ENCODE measurements around the gene CCL4L2.
"Not testable (repeated sequence)": the region's sequence is repeated elsewhere in the genome, so short reads cannot be mapped to it uniquely, and the experiment has no call there.

Gene CCL4L2

GRCh38 chr17:36212272-36212605 is 1.4 kb downstream of the CCL4L2 start:
- TF ChIP-seq ZFX (IDR thresholded peaks at IDR 0.05) (no peak), CTCF (conservative IDR thresholded peaks at IDR 0.05) (no peak)
- H3K27ac ChIP-seq: no peak overlapping the region

DNA sequence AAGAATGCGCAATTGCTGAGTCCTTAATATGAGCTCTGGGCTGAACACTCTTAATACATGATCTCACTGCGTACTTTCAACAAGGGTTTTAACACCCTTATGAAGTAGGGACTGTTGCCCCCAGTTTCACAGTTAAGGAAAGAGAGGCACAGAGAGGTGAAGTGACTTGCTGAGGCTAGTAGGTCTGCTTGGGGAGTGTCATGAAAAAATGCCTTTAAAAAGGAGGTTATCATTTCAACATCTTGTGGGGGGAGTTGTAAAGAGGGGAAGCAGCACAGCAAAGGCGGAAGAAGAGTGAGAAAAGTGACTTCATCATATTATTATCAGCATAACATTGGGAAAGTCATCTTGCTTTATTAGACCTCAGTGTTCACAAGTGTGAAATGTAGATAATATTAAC is 2.1 kb downstream of the CCL4L2 start:
- TF ChIP-seq CTCF (conservative IDR thresholded peaks at IDR 0.05) (no peak), ZFX (IDR thresholded peaks at IDR 0.05) (no peak)
- no peak overlapping the region for H3K27ac ChIP-seq

DNA sequence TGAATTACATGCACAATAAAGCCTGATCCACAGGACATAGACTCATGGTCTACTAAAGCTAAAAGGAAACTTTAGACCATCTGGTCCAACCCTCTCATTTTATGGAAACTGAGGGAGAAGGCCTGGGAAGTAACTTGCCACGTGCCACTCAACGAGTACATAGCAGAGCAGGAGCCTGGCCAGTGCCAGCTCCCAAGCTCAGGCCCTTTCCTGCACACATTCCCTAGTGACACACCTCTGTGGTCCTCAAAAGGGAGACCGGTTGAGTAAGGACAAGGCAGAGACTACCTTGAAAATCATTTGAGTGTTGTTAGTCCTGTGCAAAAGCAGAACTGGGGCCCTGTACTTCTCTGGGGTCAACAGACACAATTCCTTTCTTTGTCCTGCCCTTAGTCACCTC is 2.8 kb downstream of the CCL4L2 start:
- no peak for TF ChIP-seq ZFX (IDR thresholded peaks at IDR 0.05)
- no peak for TF ChIP-seq CTCF (conservative IDR thresholded peaks at IDR 0.05)
- H3K27ac ChIP-seq: no peak overlapping the region

DNA sequence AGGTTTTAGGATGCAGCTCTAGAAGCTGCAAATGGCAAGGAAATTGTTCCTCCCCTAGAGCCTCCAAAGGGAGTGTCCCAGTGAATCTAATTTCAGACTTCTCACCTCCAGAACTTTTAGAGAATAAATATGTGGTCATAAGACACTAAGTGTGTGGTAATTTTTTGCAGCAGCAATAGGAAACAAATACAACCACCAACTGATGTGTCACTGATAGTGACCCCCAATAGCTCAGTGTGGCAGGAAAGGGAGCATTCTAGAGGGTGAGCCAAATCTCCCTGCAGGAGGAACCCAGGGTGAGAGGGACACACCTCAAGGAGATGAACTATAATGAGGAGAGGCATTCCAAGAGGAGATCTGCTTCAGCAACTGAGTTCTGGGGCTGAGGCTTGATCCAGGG is 4.1 kb downstream of the CCL4L2 start:
- TF ChIP-seq ZFX (IDR thresholded peaks at IDR 0.05): no peak
- TF ChIP-seq CTCF (conservative IDR thresholded peaks at IDR 0.05): no peak
- no peak overlapping the region for H3K27ac ChIP-seq

DNA sequence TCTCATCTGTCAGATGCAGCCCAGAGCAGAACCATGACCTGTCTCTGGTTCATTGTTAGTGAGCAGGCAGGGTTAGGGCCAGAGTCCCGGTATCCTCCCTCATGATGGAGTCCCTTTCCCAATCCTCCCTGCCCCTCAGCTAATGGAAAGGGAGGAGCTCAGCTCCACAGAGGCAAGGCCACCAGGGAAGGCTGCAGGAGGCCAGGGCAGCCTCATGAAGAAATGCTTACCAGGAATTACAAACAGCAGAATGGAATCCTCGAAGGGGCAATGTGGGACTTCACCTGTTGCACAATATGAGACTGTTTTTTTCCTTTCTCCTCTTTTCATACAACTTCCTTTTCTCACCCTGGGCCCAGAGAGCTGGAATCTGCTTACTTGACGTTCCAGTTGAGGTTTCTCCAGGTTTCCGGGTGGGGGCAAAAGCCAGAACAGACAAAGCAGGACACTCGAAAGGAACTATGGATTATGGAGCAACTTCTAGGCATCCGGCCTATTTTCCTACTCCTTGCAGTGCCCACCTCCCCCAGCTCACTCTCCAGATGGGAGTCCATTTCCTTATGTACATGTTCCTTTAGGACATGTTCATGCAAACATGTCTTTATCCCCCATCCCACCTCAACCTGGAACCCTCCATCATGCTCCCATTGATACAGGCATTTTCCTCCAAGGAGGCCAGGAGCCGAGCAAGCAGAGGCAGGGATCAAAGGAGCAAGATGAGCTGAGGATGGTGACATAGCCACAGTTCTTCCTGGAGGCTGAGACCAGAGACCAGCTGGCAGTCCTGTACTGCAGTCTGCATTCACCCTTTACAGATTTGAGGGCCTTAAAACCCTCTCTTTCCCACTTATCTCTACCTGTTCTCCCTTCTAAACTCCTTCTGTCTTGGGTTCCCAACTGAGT is 4.8 kb downstream of the CCL4L2 start:
- not testable (repeated sequence) for H3K27ac ChIP-seq

GRCh38 chr17:36219556-36219955 is 8.7 kb downstream of the CCL4L2 start:
- not testable (repeated sequence) for H3K27ac ChIP-seq

DNA sequence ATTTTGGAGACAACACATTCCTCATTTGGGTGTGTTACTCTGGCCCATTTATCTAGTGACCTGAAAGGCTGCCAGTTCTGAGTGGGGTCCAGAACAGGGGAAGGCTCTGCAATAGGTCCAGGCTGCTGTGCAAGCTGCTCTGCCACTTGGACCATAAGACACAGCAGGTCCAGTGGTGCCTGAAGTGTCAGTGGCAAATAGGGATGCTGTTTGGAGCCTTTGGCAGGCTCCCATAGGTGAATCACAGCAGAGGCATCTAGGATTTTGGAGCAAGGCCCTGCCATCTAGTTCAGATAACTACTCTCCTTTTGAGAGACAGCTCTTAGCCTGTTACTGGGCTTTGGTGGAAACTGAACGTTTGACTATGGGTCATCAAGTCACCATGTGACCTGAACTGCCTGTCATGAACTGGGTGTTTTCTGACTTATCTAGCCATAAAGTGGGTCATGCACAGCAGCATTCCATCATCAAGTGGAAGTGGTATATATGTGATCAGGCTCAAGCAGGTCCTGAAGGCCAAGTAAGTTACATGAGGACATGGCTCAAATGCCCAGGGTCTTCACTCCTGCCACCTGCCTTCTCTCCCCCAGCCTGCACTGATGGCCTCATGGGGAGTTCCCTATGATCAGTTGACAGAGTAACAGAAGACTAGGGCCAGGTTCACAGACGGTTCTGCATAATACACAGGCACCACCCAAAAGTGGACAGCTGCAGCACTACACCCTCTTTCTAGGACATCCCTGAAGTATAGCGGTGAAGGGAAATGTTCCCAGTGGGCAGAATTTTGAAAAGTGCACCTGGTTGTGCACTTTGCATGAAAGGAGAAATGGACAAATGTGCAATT is 10.1 kb downstream of the CCL4L2 start:
- H3K27ac ChIP-seq: not testable (repeated sequence)

- H3K27ac ChIP-seq: not testable (repeated sequence)
Measured at GRCh38 chr17:36221581-36222100, 10.8 kb downstream of the CCL4L2 start.

DNA sequence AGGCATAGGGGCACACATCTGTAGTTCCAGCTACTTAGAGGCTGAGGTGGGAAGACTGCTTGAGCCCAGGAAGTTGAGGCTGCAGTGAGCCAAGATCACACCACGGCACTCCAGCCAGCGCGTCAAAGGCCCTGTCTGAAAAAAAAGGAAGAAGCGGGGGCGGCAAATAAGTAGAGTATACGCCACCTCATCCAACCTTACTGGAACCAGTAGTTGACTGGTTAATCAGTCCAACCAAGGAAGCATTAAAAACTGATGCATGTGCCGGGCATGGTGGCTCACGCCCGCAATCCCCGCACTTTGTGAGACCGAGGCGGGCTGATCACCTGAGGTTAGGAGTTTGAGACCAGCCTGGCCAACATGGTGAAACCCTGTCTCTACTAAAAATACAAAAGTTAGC is 12.1 kb downstream of the CCL4L2 start:
- H3K27ac ChIP-seq: not testable (repeated sequence)

GRCh38 chr17:36229644-36230043 is 18.8 kb downstream of the CCL4L2 start:
- H3K27ac ChIP-seq: not testable (repeated sequence)

DNA sequence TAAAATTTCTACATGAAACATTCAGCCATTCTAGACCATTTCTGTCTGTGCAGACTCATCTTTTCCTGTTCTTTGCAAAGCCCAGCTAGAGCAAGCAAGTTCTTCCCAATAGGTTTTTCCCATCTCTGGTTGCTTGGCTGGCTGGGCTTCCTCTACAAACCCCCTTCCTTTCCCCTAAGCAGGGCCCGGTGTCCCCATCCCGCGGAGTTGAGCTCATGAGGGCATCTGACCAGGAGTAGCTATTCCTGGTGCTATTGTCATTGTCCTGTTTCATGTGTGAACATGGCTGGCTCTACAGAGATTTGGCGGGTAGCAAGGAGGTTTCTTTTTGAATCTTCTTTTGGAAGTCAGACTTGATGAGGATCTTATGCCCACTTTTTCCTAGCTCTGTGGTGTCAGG is 31.2 kb downstream of the CCL4L2 start:
- H3K27ac ChIP-seq: not testable (repeated sequence)

All from C4-2B (cell line).